ENCODE measurements around the gene WDTC1. TPM values are rescaled to one million over a fixed set of nuclear protein-coding genes. Genes with fewer than 3 reads are reported as not detected.
A peak's percentile ranks its signal among the peaks of the same experiment; 100 is the strongest.

The WDTC1 gene
- total and polyA plus RNA-seq, 9 of the 15 experiments (the other 6 are each of a cell fraction or from before 2014, with no cell fraction given) = 0.18 to 32.3 (median 8.8) TPM

GRCh38 chr1:27234049-27234882 lies at the start of gene WDTC1 (continued):
- TF ChIP-seq, protein P1, sequence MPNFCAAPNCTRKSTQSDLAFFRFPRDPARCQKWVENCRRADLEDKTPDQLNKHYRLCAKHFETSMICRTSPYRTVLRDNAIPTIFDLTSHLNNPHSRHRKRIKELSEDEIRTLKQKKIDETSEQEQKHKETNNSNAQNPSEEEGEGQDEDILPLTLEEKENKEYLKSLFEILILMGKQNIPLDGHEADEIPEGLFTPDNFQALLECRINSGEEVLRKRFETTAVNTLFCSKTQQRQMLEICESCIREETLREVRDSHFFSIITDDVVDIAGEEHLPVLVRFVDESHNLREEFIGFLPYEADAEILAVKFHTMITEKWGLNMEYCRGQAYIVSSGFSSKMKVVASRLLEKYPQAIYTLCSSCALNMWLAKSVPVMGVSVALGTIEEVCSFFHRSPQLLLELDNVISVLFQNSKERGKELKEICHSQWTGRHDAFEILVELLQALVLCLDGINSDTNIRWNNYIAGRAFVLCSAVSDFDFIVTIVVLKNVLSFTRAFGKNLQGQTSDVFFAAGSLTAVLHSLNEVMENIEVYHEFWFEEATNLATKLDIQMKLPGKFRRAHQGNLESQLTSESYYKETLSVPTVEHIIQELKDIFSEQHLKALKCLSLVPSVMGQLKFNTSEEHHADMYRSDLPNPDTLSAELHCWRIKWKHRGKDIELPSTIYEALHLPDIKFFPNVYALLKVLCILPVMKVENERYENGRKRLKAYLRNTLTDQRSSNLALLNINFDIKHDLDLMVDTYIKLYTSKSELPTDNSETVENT (CRISPR knock-in tag; IDR thresholded peaks at IDR 0.05) = no peak
- TF ChIP-seq ADNP (tag; IDR thresholded peaks at IDR 0.05) (no peak), DEAF1 (CRISPR knock-in tag; IDR thresholded peaks at IDR 0.05) (no peak), HDGF (IDR thresholded peaks at IDR 0.05) (no peak), NEUROD1 (IDR thresholded peaks at IDR 0.05; ENCODE audit: borderline replicate concordance, low read depth, low read length, partially characterized antibody) (no peak), ASH1L (IDR thresholded peaks at IDR 0.05; ENCODE audit: borderline replicate concordance, low read depth, partially characterized antibody) (peak; percentile 82), HOXB6 (CRISPR knock-in tag; IDR thresholded peaks at IDR 0.05; ENCODE audit: borderline replicate concordance) (no peak), E2F4 (CRISPR knock-in tag; IDR thresholded peaks at IDR 0.05; ENCODE audit: low read depth) (peak; percentile 80), HEY1 (CRISPR knock-in tag; IDR thresholded peaks at IDR 0.05; ENCODE audit: borderline replicate concordance) (no peak), ZSCAN29 (IDR thresholded peaks at IDR 0.05) (no peak)
- TF ChIP-seq, protein P2, sequence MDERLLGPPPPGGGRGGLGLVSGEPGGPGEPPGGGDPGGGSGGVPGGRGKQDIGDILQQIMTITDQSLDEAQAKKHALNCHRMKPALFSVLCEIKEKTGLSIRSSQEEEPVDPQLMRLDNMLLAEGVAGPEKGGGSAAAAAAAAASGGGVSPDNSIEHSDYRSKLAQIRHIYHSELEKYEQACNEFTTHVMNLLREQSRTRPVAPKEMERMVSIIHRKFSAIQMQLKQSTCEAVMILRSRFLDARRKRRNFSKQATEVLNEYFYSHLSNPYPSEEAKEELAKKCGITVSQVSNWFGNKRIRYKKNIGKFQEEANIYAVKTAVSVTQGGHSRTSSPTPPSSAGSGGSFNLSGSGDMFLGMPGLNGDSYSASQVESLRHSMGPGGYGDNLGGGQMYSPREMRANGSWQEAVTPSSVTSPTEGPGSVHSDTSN (CRISPR knock-in tag; IDR thresholded peaks at IDR 0.05; ENCODE audit: low read depth) = no peak
- TF ChIP-seq, protein P2 (tag; conservative IDR thresholded peaks at IDR 0.05; ENCODE audit: low read depth) = no peak
- TF ChIP-seq, protein P3, sequence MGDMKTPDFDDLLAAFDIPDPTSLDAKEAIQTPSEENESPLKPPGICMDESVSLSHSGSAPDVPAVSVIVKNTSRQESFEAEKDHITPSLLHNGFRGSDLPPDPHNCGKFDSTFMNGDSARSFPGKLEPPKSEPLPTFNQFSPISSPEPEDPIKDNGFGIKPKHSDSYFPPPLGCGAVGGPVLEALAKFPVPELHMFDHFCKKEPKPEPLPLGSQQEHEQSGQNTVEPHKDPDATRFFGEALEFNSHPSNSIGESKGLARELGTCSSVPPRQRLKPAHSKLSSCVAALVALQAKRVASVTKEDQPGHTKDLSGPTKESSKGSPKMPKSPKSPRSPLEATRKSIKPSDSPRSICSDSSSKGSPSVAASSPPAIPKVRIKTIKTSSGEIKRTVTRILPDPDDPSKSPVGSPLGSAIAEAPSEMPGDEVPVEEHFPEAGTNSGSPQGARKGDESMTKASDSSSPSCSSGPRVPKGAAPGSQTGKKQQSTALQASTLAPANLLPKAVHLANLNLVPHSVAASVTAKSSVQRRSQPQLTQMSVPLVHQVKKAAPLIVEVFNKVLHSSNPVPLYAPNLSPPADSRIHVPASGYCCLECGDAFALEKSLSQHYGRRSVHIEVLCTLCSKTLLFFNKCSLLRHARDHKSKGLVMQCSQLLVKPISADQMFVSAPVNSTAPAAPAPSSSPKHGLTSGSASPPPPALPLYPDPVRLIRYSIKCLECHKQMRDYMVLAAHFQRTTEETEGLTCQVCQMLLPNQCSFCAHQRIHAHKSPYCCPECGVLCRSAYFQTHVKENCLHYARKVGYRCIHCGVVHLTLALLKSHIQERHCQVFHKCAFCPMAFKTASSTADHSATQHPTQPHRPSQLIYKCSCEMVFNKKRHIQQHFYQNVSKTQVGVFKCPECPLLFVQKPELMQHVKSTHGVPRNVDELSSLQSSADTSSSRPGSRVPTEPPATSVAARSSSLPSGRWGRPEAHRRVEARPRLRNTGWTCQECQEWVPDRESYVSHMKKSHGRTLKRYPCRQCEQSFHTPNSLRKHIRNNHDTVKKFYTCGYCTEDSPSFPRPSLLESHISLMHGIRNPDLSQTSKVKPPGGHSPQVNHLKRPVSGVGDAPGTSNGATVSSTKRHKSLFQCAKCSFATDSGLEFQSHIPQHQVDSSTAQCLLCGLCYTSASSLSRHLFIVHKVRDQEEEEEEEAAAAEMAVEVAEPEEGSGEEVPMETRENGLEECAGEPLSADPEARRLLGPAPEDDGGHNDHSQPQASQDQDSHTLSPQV (IDR thresholded peaks at IDR 0.05) = no peak

Measured in K562 (cell line).